GM12801 (cell line): ENCODE measurements around the gene JHY.

Source experiments
- CTCF ChIP-seq: IDR thresholded peaks from one replicate; pipeline ENCODE4 v1.5.1; 2011; ENCODE audit warnings: control low read depth; ENCODE audit not compliant: insufficient read length; ENCODE audit errors: extremely low read depth

JHY gene

GRCh38 chr11:122897606-122898210 is 15.1 kb downstream of the JHY start:
- TF ChIP-seq CTCF: no peak

DNA sequence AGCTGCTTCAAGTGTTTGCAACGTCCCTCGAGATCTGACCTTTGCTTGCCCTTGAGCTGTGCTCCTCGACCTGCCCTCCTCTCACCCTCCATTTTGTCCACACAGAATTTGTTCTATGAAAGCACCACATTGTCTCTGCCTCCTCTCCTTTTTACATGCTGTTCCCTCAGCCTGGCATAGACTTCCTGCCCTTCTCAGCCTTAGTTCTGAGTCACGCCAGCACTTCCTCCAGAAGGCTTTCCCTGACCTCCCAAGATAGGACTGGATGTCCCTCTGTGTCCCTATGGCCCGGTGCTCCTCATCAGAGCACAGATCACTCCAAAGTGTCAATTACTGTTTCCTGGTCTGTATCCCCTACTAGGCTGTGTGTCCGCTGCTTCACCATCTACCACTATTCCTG is 16.2 kb downstream of the JHY start:
- TF ChIP-seq CTCF: no peak

- no peak for TF ChIP-seq CTCF
Observed at GRCh38 chr11:122900587-122901202, 18.1 kb downstream of the JHY start.

GRCh38 chr11:122902951-122903350 is 20.4 kb downstream of the JHY start:
- no peak for TF ChIP-seq CTCF

- no peak for TF ChIP-seq CTCF
Observed at GRCh38 chr11:122910775-122911174, 28.2 kb downstream of the JHY start.

DNA sequence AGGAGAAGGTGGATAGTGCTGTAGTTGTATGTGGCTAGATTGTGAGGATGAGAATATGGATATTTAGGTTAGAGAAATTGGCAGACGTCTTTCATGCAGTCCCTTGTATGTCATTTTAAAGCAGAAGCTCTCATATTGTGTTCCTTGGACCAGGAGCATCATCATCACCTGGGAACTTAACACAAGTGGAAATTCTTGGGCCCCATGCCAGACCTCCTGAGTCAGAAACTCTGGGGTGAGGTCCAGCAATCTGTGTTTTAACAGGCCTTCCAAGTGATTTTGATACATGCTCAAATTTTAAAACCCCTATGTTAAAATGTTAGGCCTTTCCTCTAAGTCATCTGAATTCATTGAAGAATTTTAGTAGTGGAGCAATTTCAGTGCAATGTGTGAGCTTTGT is 34.8 kb downstream of the JHY start:
- no peak for TF ChIP-seq CTCF

DNA sequence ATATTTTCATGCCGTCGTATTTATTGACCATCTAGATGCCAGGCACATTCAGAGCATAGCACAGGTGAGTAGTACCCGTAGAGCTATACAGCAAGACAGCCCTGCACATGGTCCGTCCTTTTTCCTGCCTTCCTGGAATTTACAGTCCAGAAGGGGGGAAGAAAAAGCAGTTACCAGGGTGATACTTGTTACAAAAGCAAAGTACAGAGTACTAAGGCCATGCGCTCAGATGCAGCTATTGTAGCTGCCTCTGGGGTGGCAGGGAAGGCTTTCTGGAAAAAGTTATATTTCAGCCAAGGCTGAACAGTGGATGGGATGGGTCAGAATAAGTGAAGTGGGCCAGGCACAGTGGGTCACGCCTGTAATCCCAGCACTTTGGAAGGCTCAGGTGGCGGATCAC is 36.2 kb downstream of the JHY start:
- TF ChIP-seq CTCF: no peak
